ENCODE measurements around the gene CALB2. TPM values are rescaled to one million over a fixed set of nuclear protein-coding genes. Genes with fewer than 3 reads are reported as not detected.

CALB2 gene
- total and polyA plus RNA-seq, 2 of the 8 experiments (the other 6 are each of a cell fraction or from before 2014, with no cell fraction given), result 1.9 to 2.6 TPM

GRCh38 chr16:71373073-71373472, 14.6 kb downstream of the CALB2 start:
- Histone ChIP-seq H3K4me1 (replicated peaks in 1 of 4; ENCODE audit: control insufficient read depth in 3 of 4, insufficient read depth in 4 of 4, low read length in 3 of 4) (no peaks in the 10 kb centered on the region), H3K56ac (replicated peaks; ENCODE audit: insufficient read length, low read depth, low read length) (no peak overlapping the region), H2BK15ac (ENCODE audit: low read length) (no peak overlapping the region), H3K23ac (ENCODE audit: insufficient read length) (no peak overlapping the region), H2AFZ (ENCODE audit: low read length) (no peak overlapping the region), H3K27ac (ENCODE audit: low read depth, low read length) (no peak overlapping the region), H2BK12ac (ENCODE audit: low read depth, low read length) (no peak overlapping the region), H2BK120ac (replicated peaks; ENCODE audit: low read depth, low read length) (no peak overlapping the region), H3K23me2 (ENCODE audit: low read depth, low read length) (peaks cover 4% of the 10 kb centered on the region; the same call in 1 of the 2 replicates), H3K4me3 (ENCODE audit: extremely low read depth in 1 of 4, insufficient read depth in 2 of 4, low read depth in 3 of 4, low read length in 4 of 4) (no peak overlapping the region), H3K79me1 (ENCODE audit: low read depth, low read length) (no peaks in the 10 kb centered on the region), H4K91ac (replicated peaks; ENCODE audit: insufficient read length, low read length) (no peak overlapping the region), H3K4ac (replicated peaks; ENCODE audit: insufficient read length, low read depth, low read length) (no peak overlapping the region), H3K36me3 (ENCODE audit: control insufficient read depth in 2 of 4, insufficient read depth in 4 of 4, low read length in 3 of 4) (no peaks in the 10 kb centered on the region), H4K8ac (ENCODE audit: extremely low read depth, insufficient read depth, low read length) (no peak overlapping the region), H2BK20ac (ENCODE audit: low read length) (no peak overlapping the region), H3K14ac (ENCODE audit: insufficient read length) (no peak overlapping the region), H4K5ac (ENCODE audit: insufficient read length, low read depth, low read length) (no peak overlapping the region), H3K4me2 (ENCODE audit: insufficient read depth in 1 of 2, low read depth in 2 of 2, low read length in 2 of 2) (no peak overlapping the region), H3K9me3 (ENCODE audit: insufficient read depth in 2 of 2, low read depth in 1 of 2, low read length in 1 of 2) (no peaks in the 10 kb centered on the region), H3K79me2 (ENCODE audit: control insufficient read depth in 1 of 2, insufficient read depth in 2 of 2, low read length in 2 of 2) (no peaks in the 10 kb centered on the region), H3K9ac (replicated peaks in 1 of 4; ENCODE audit: extremely low read depth in 1 of 4, low read depth in 3 of 4, low read length in 3 of 4) (no peak overlapping the region), H3K27me3 (replicated peaks in 1 of 4; ENCODE audit: control insufficient read depth in 3 of 4, extremely low read depth in 1 of 4, insufficient read depth in 3 of 4, low read length in 3 of 4) (no peaks in the 10 kb centered on the region), H3K18ac (ENCODE audit: extremely low read depth, low read length) (no peak overlapping the region), H2AK5ac (ENCODE audit: low read depth, low read length) (no peak overlapping the region), H4K20me1 (replicated peaks in 1 of 2; ENCODE audit: control insufficient read depth in 1 of 2, insufficient read depth in 2 of 2, low read length in 2 of 2) (peaks cover 0 to 3% of the 10 kb centered on the region in 2 experiments), H2BK5ac (ENCODE audit: low read depth, low read length) (0 out of 2 replicates have a peak overlapping the region, but pooled peaks have one; percentile 44)
- ChIA-PET POLR2A (ENCODE audit: partially characterized antibody) (interaction anchor here (0.9 to 2.1 kb wide), 2 partner anchors 10 to 13 kb away, joined by 3 to 7 read pairs; no protein-coding TSS in a partner anchor), CTCF (ENCODE audit: partially characterized antibody) (interaction anchor here (0.6 to 5.1 kb wide), 6 partner anchors 8 to 868 kb away, joined by 3 to 34 read pairs (median 5); no protein-coding TSS in a partner anchor)
- DNase-seq (ENCODE audit: low read depth in 1 of 2, low spot score in 2 of 2) (no peak), FAIRE-seq (no peak)
- 83% methylated on average over 7 of the region's 8 CpGs; no CpG with 5 or more reads in 1 of the 2 experiments for WGBS, 2 experiments (ENCODE audit: extremely low coverage in 1 of 2, insufficient coverage in 1 of 2, insufficient read length in 1 of 2, insufficient replicate concordance in 2 of 2, low coverage in 1 of 2, low lambda C conversion rate in 2 of 2, missing lambda C conversion rate in 1 of 2)
- TF ChIP-seq POLR2A (IDR thresholded peaks at IDR 0.05; ENCODE audit: control extremely low read depth in 1 of 2, low read depth in 2 of 2, low read length in 2 of 2) (no peak), ATF3 (IDR thresholded peaks at IDR 0.05; ENCODE audit: insufficient read depth, low read depth, low read length) (no peak), CREB1 (IDR thresholded peaks at IDR 0.05) (no peak)

Data from H1 (cell line).